Measurements from ENCODE around the gene ABHD12B. TPM values are rescaled to one million over a fixed set of nuclear protein-coding genes. Genes with fewer than 3 reads are reported as not detected.

The ABHD12B gene
- total and polyA plus RNA-seq, 2 donors (not counting 3 experiments of a cell fraction or from before 2014, with no cell fraction given) = not detected

- no peaks in the 10 kb centered on the region for H3K79me2 ChIP-seq (ENCODE audit: control insufficient read depth, insufficient read depth, low read length)
- dilution Hi-C loops (cut with MboI; ENCODE audit: extremely low pct_ligation_motif_present, low sequenced_read_pairs) (no loop called here), intact Hi-C loops (cut with micrococcal nuclease) (no loop called here)
- ChIA-PET CTCF (interaction anchor here (0.6 kb wide), 1 partner anchor 14 kb away, joined by 3 read pairs; no protein-coding TSS in a partner anchor), POLR2A (no interaction called here)
- no peaks in the 10 kb centered on the region for H3K4me1 ChIP-seq (ENCODE audit: control insufficient read depth, extremely low read depth, insufficient read depth, low read length)
- BruUV-seq (replicated peaks) = no TSS peak
- H3K9me3 ChIP-seq (replicated peaks; ENCODE audit: control insufficient read depth, insufficient read depth, low read length) = no peaks in the 10 kb centered on the region
- H3K27ac ChIP-seq (ENCODE audit: insufficient read depth, low read depth, low read length) = no peak overlapping the region
- H2AFZ ChIP-seq (ENCODE audit: low read depth, low read length) = no peak overlapping the region
- peaks cover 19 to 22% of the 10 kb centered on the region in 2 experiments for H3K27me3 ChIP-seq (ENCODE audit: control insufficient read depth in 2 of 2, insufficient read depth in 2 of 2, low read length in 2 of 2)
- H4K20me1 ChIP-seq (replicated peaks; ENCODE audit: control insufficient read depth, extremely low read depth, insufficient read depth, low read length) = no peaks in the 10 kb centered on the region
- no peak overlapping the region for H3K4me2 ChIP-seq (ENCODE audit: insufficient read depth, low read length)
- TF ChIP-seq JUN (IDR thresholded peaks at IDR 0.05; ENCODE audit: borderline replicate concordance, insufficient read depth, insufficient read length, low read depth) (no peak), POLR2A (IDR thresholded peaks at IDR 0.05; ENCODE audit: low read depth, low read length) (no peak), EZH2 (IDR thresholded peaks at IDR 0.05; ENCODE audit: borderline replicate concordance, low read depth, low read length, severe bottlenecking) (no peak), CTCF (IDR thresholded peaks at IDR 0.05; ENCODE audit: extremely low read depth in 1 of 2, insufficient read depth in 1 of 2, low read depth in 1 of 2, low read length in 2 of 2) (no peak), MYC (IDR thresholded peaks at IDR 0.05; ENCODE audit: low read depth, low read length) (no peak), GATA2 (IDR thresholded peaks at IDR 0.05; ENCODE audit: insufficient read depth, insufficient read length, low read depth, low read length) (no peak), FOS (IDR thresholded peaks at IDR 0.05; ENCODE audit: borderline replicate concordance, insufficient read depth, low read length) (no peak), POLR2AphosphoS5 (IDR thresholded peaks at IDR 0.05; ENCODE audit: insufficient read depth, low read depth, low read length) (no peak)
- TF ChIP-seq, protein P1, sequence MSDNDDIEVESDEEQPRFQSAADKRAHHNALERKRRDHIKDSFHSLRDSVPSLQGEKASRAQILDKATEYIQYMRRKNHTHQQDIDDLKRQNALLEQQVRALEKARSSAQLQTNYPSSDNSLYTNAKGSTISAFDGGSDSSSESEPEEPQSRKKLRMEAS (IDR thresholded peaks at IDR 0.05; ENCODE audit: insufficient read depth, insufficient read length) = no peak
- no peak for DNase-seq (ENCODE audit: low read depth, low spot score)
- H3K9ac ChIP-seq (replicated peaks; ENCODE audit: extremely low read depth, insufficient read depth, low read length) = no peak overlapping the region
- H3K4me3 ChIP-seq (replicated peaks in 1 of 3; ENCODE audit: insufficient read depth in 1 of 3, low read depth in 1 of 3, low read length in 3 of 3) = no peak overlapping the region
- no peaks in the 10 kb centered on the region for H3K9me1 ChIP-seq (replicated peaks; ENCODE audit: control insufficient read depth, extremely low read depth, insufficient read depth, low read length)
- H3K36me3 ChIP-seq (ENCODE audit: control insufficient read depth in 2 of 2, extremely low read depth in 1 of 2, insufficient read depth in 2 of 2, low read length in 2 of 2) = no peaks in the 10 kb centered on the region
- FAIRE-seq = no peak
These were observed 11.3 kb downstream of the ABHD12B start for GRCh38 chr14:50882932-50883826.
